Cardiac fibroblast (primary cell): ENCODE results near the gene PTGER2.

ENCODE experiments used
- DNase-seq, 2 donors: peaks; one replicate each; pipeline versions ENCODE4 v3.0.0 to v3.0.0-alpha.2; 2010; ENCODE audit warnings: low read depth in 2 of 2
- H3K4me3 ChIP-seq, 2 donors: replicated peaks in 1 of 2; 1 replicate in 1 of 2; 2 replicates in 1 of 2; pipeline ENCODE4 v1.5.1; 2011; ENCODE audit warnings: low read depth in 2 of 2, low read length in 2 of 2, mild to moderate bottlenecking in 2 of 2, moderate library complexity in 1 of 2
- CTCF ChIP-seq: IDR thresholded peaks from one replicate; pipeline ENCODE4 v1.5.1; 2011; ENCODE audit warnings: low read depth, mild to moderate bottlenecking, low read length, inconsistent platforms

Gene PTGER2

GRCh38 chr14:52333823-52334657, 19.9 kb downstream of the PTGER2 start:
- no peak overlapping the region for H3K4me3 ChIP-seq
- peak; percentile 45 to 55 for DNase-seq
- no peak for TF ChIP-seq CTCF

GRCh38 chr14:52336241-52336640, 22.1 kb downstream of the PTGER2 start:
- no peak overlapping the region for H3K4me3 ChIP-seq
- TF ChIP-seq CTCF: no peak
- no peak for DNase-seq

GRCh38 chr14:52338051-52338681, 24.1 kb downstream of the PTGER2 start:
- DNase-seq: peak; percentile 71 to 81
- H3K4me3 ChIP-seq: no peak overlapping the region
- TF ChIP-seq CTCF: no peak

- TF ChIP-seq CTCF: no peak
- no peak overlapping the region for H3K4me3 ChIP-seq
- DNase-seq: no peak
These were observed 25.1 kb downstream of the PTGER2 start for GRCh38 chr14:52339262-52339661.

- peak; percentile 41 to 54 for DNase-seq
- H3K4me3 ChIP-seq: no peak overlapping the region
- no peak for TF ChIP-seq CTCF
These were observed 28.9 kb downstream of the PTGER2 start for GRCh38 chr14:52342849-52343596.

GRCh38 chr14:52346778-52347177, 32.7 kb downstream of the PTGER2 start:
- no peak for TF ChIP-seq CTCF
- DNase-seq: no peak
- no peak overlapping the region for H3K4me3 ChIP-seq
